ENCODE data around the gene UTS2R.

Gene UTS2R

GRCh38 chr17:82414548-82415281 is 43.1 kb downstream of the UTS2R start (continued):
- TF ChIP-seq, protein P1, sequence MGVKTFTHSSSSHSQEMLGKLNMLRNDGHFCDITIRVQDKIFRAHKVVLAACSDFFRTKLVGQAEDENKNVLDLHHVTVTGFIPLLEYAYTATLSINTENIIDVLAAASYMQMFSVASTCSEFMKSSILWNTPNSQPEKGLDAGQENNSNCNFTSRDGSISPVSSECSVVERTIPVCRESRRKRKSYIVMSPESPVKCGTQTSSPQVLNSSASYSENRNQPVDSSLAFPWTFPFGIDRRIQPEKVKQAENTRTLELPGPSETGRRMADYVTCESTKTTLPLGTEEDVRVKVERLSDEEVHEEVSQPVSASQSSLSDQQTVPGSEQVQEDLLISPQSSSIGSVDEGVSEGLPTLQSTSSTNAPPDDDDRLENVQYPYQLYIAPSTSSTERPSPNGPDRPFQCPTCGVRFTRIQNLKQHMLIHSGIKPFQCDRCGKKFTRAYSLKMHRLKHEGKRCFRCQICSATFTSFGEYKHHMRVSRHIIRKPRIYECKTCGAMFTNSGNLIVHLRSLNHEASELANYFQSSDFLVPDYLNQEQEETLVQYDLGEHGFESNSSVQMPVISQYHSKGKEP (tag by site-specific recombination; IDR thresholded peaks at IDR 0.05) = peak; percentile 24; the same call in 1 of the 2 replicates
- TF ChIP-seq ZFHX2 (tag by site-specific recombination; conservative IDR thresholded peaks at IDR 0.05) (no peak), ZNF639 (tag by site-specific recombination; IDR thresholded peaks at IDR 0.05) (0 out of 2 replicates have a peak, but pooled peaks have one; percentile 36), ZNF704 (tag by site-specific recombination; IDR thresholded peaks at IDR 0.05) (no peak), MYNN (tag by site-specific recombination; IDR thresholded peaks at IDR 0.05; ENCODE audit: borderline replicate concordance) (no peak), SP7 (tag by site-specific recombination; IDR thresholded peaks at IDR 0.05) (peak; percentile 71), ZNF335 (tag by site-specific recombination; conservative IDR thresholded peaks at IDR 0.05) (peak; percentile 33; the same call in 1 of the 2 replicates), ZNF404 (tag by site-specific recombination; IDR thresholded peaks at IDR 0.05) (no peak), ZNF121 (tag by site-specific recombination; IDR thresholded peaks at IDR 0.05) (no peak), ZNF623 (tag by site-specific recombination; IDR thresholded peaks at IDR 0.05) (no peak), CTCF (tag by site-specific recombination; IDR thresholded peaks at IDR 0.05) (peak; percentile 73), ZNF23 (tag by site-specific recombination; IDR thresholded peaks at IDR 0.05; ENCODE audit: borderline replicate concordance) (no peak), ZBTB8A (tag by site-specific recombination; IDR thresholded peaks at IDR 0.05) (no peak), ZBTB17 (tag by site-specific recombination; IDR thresholded peaks at IDR 0.05) (peak; percentile 76), ZNF664 (tag by site-specific recombination; IDR thresholded peaks at IDR 0.05) (no peak), ZNF449 (tag by site-specific recombination; IDR thresholded peaks at IDR 0.05) (peak; percentile 84; the same call in 1 of the 2 replicates), BCL11A (tag by site-specific recombination; IDR thresholded peaks at IDR 0.05; ENCODE audit: low read depth) (peak; percentile 62; the same call in 1 of the 2 replicates), ZNF658 (tag by site-specific recombination; IDR thresholded peaks at IDR 0.05) (no peak), ZNF768 (tag by site-specific recombination; IDR thresholded peaks at IDR 0.05) (no peak), ZNF626 (tag by site-specific recombination; IDR thresholded peaks at IDR 0.05) (no peak), ZNF501 (tag by site-specific recombination; IDR thresholded peaks at IDR 0.05) (no peak), ZNF146 (tag by site-specific recombination; IDR thresholded peaks at IDR 0.05) (no peak), ZNF76 (tag by site-specific recombination; IDR thresholded peaks at IDR 0.05; ENCODE audit: borderline replicate concordance, low read depth) (peak; percentile 33; the same call in 1 of the 2 replicates)
- TF ChIP-seq, protein P2, sequence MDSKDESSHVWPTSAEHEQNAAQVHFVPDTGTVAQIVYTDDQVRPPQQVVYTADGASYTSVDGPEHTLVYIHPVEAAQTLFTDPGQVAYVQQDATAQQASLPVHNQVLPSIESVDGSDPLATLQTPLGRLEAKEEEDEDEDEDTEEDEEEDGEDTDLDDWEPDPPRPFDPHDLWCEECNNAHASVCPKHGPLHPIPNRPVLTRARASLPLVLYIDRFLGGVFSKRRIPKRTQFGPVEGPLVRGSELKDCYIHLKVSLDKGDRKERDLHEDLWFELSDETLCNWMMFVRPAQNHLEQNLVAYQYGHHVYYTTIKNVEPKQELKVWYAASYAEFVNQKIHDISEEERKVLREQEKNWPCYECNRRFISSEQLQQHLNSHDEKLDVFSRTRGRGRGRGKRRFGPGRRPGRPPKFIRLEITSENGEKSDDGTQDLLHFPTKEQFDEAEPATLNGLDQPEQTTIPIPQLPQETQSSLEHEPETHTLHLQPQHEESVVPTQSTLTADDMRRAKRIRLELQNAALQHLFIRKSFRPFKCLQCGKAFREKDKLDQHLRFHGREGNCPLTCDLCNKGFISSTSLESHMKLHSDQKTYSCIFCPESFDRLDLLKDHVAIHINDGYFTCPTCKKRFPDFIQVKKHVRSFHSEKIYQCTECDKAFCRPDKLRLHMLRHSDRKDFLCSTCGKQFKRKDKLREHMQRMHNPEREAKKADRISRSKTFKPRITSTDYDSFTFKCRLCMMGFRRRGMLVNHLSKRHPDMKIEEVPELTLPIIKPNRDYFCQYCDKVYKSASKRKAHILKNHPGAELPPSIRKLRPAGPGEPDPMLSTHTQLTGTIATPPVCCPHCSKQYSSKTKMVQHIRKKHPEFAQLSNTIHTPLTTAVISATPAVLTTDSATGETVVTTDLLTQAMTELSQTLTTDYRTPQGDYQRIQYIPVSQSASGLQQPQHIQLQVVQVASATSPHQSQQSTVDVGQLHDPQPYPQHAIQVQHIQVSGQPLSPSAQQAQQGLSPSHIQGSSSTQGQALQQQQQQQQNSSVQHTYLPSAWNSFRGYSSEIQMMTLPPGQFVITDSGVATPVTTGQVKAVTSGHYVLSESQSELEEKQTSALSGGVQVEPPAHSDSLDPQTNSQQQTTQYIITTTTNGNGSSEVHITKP (tag by site-specific recombination; IDR thresholded peaks at IDR 0.05) = no peak
